Fibroblast of lung (primary cell): ENCODE measurements around the gene BMP6. TPM values are rescaled to one million over a fixed set of nuclear protein-coding genes. Genes with fewer than 3 reads are reported as not detected.
A peak's percentile ranks its signal among the peaks of the same experiment; 100 is the strongest.

ENCODE experiments used
- DNase-seq, 2 donors: peaks; one replicate each; pipeline versions ENCODE4 v3.0.0 to v3.0.0-alpha.2; 2010; ENCODE audit warnings: low read depth in 2 of 2
- H2AFZ ChIP-seq: 2 replicates; pipeline ENCODE4 v1.5.1; 2012; ENCODE audit warnings: low read length, control low read depth, inconsistent platforms
- H3K27ac ChIP-seq: 2 replicates; pipeline ENCODE4 v1.5.1; 2011; ENCODE audit warnings: low read length, control low read depth; ENCODE audit not compliant: insufficient read depth
- H3K27me3 ChIP-seq: 2 replicates; pipeline ENCODE4 v1.5.1; 2011; ENCODE audit warnings: mild to moderate bottlenecking, low read length; ENCODE audit not compliant: control insufficient read depth, insufficient read depth
- H3K36me3 ChIP-seq: 2 replicates; pipeline ENCODE4 v1.5.1; 2011; ENCODE audit warnings: low read length; ENCODE audit not compliant: control insufficient read depth, insufficient read depth
- H3K4me1 ChIP-seq: 2 replicates; pipeline ENCODE4 v1.5.1; 2011; ENCODE audit warnings: low read length; ENCODE audit not compliant: control insufficient read depth, insufficient read depth; ENCODE audit errors: extremely low read depth
- H3K4me2 ChIP-seq: 2 replicates; pipeline ENCODE4 v1.5.1; 2011; ENCODE audit warnings: low read length, control low read depth; ENCODE audit not compliant: insufficient read depth; ENCODE audit errors: extremely low read depth
- H3K4me3 ChIP-seq, 4 experiments: fragments of 200-600 bp in 1 of 4; sonication (generic) in 1 of 4; replicated peaks in 1 of 4; 2 replicates each; pipeline ENCODE4 v1.5.1; 2011 to 2016; ENCODE audit warnings: low read length in 4 of 4, low read depth in 3 of 4, mild to moderate bottlenecking in 3 of 4, control low read depth in 2 of 4, inconsistent platforms in 1 of 4, mixed read lengths in 1 of 4; ENCODE audit not compliant: insufficient read depth in 1 of 4; ENCODE audit errors: control extremely low read depth in 1 of 4
- H3K79me2 ChIP-seq: 2 replicates; pipeline ENCODE4 v1.5.1; 2012; ENCODE audit warnings: mild to moderate bottlenecking, low read length, inconsistent platforms; ENCODE audit not compliant: control insufficient read depth, insufficient read depth
- H3K9ac ChIP-seq: 2 replicates; pipeline ENCODE4 v1.5.1; 2011; ENCODE audit warnings: mild to moderate bottlenecking, low read length, control low read depth; ENCODE audit not compliant: insufficient read depth
- H3K9me3 ChIP-seq: 2 replicates; pipeline ENCODE4 v1.5.1; 2012; ENCODE audit warnings: low read depth, low read length; ENCODE audit not compliant: control insufficient read depth, insufficient read depth
- H4K20me1 ChIP-seq: 2 replicates; pipeline ENCODE4 v1.5.1; 2011; ENCODE audit warnings: low read length; ENCODE audit not compliant: control insufficient read depth, insufficient read depth; ENCODE audit errors: extremely low read depth
- CTCF ChIP-seq, 2 donors: IDR thresholded peaks in 1 of 2; conservative IDR thresholded peaks in 1 of 2; 1 replicate in 1 of 2; 2 replicates in 1 of 2; pipeline ENCODE4 v1.5.1; 2011 to 2012; ENCODE audit warnings: low read length in 2 of 2, control low read depth in 1 of 2, inconsistent platforms in 1 of 2, low read depth in 1 of 2, mild to moderate bottlenecking in 1 of 2
- EZH2 ChIP-seq: IDR thresholded peaks from 2 replicates; pipeline ENCODE4 v1.5.1; 2012; ENCODE audit warnings: low read length, control low read depth, mild to moderate bottlenecking; ENCODE audit errors: missing control alignments
- polyA plus RNA-seq, 2 donors: library from polyadenylated mRNA; depleted of rRNA in 1 of 2; stranded (reverse) in 1 of 2; unstranded in 1 of 2; fragments of >200 nt; gene quantifications; 2 replicates each; pipeline ENCODE4 v1.2.1, GENCODE V29; 2011 to 2012; ENCODE audit warnings: missing spikeins in 1 of 2
- total RNA-seq: library from RNA; depleted of rRNA; stranded (reverse); fragments of >200 nt; gene quantifications from 2 replicates; pipeline ENCODE4 v1.2.1, GENCODE V29; 2014

The BMP6 gene
- total and polyA plus RNA-seq, 2 donors (not counting 1 experiment from before 2014, with no cell fraction given), result under 0.01 to 0.20 TPM

GRCh38 chr6:7836371-7837026 lies 110.6 kb downstream of the BMP6 start:
- DNase-seq, result no peak
- Histone ChIP-seq H3K4me3 (no peak overlapping the region), H3K79me2 (no peaks in the 10 kb centered on the region), H3K4me2 (no peak overlapping the region), H2AFZ (no peak overlapping the region), H4K20me1 (no peaks in the 10 kb centered on the region), H3K27me3 (no peaks in the 10 kb centered on the region), H3K9ac (no peak overlapping the region), H3K9me3 (no peaks in the 10 kb centered on the region), H3K36me3 (no peaks in the 10 kb centered on the region), H3K27ac (no peak overlapping the region), H3K4me1 (no peaks in the 10 kb centered on the region)
- TF ChIP-seq CTCF (conservative IDR thresholded peaks at IDR 0.05 in 1 of 2, IDR thresholded peaks at IDR 0.05 in 1 of 2; ENCODE audit: low read depth in 1 of 2, low read length in 2 of 2) (no peak), EZH2 (no peak)

DNA sequence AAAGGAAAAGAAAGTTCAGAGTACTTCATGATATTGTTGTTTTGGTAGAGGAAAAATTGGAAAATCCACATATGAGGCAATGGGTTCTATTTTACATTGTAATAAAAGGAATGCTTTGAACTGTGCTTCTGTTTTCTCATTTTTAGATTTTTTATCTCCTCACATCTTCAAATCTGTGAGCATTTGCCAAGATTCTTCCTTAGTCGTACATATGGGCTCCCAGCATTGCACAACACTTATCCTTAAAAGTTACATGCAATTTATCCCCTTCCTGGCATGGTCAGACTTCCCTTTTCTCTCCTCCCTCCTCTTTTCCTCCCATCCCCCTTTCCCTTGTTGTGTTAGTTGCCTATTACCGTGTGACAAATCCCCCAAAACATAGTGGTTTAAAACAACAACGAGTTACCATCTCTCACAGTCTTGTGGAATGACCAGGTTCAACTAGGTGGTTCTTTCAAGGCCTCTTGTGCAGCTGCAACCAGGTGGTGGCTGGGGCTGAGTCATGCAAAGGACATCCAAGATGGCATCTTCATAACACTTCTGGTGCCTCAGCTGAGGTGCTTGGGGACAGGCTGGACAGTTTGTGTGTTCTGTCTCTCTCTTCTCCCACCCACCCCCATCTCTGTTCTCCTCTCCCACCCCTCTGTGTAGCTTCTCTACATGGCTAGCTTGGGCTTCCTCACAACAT lies 116.0 kb downstream of the BMP6 start:
- Histone ChIP-seq H2AFZ (no peak overlapping the region), H3K4me2 (no peak overlapping the region), H3K4me1 (no peaks in the 10 kb centered on the region), H3K36me3 (no peaks in the 10 kb centered on the region), H3K27me3 (no peaks in the 10 kb centered on the region), H3K27ac (no peak overlapping the region), H3K9ac (no peak overlapping the region), H3K79me2 (no peaks in the 10 kb centered on the region), H3K4me3 (no peak overlapping the region), H4K20me1 (no peaks in the 10 kb centered on the region), H3K9me3 (no peaks in the 10 kb centered on the region)
- DNase-seq, result peak in 1 of 2 donors; percentile 28
- TF ChIP-seq CTCF (conservative IDR thresholded peaks at IDR 0.05 in 1 of 2, IDR thresholded peaks at IDR 0.05 in 1 of 2; ENCODE audit: low read depth in 1 of 2, low read length in 2 of 2), result no peak
- no peak for TF ChIP-seq EZH2

GRCh38 chr6:7846966-7847818 lies 121.3 kb downstream of the BMP6 start:
- no peaks in the 10 kb centered on the region for H3K9me3 ChIP-seq
- H3K27ac ChIP-seq, result no peak overlapping the region
- no peaks in the 10 kb centered on the region for H4K20me1 ChIP-seq
- no peaks in the 10 kb centered on the region for H3K27me3 ChIP-seq
- TF ChIP-seq CTCF (conservative IDR thresholded peaks at IDR 0.05 in 1 of 2, IDR thresholded peaks at IDR 0.05 in 1 of 2; ENCODE audit: low read depth in 1 of 2, low read length in 2 of 2), result peak; percentile 29 to 51
- TF ChIP-seq EZH2, result no peak
- no peak overlapping the region for H2AFZ ChIP-seq
- H3K9ac ChIP-seq, result no peak overlapping the region
- no peak overlapping the region for H3K4me3 ChIP-seq
- H3K4me2 ChIP-seq, result peak overlapping the region; percentile 40
- H3K79me2 ChIP-seq, result no peaks in the 10 kb centered on the region
- H3K36me3 ChIP-seq, result no peaks in the 10 kb centered on the region
- DNase-seq, result peak; percentile 50 to 74
- H3K4me1 ChIP-seq, result no peaks in the 10 kb centered on the region
